Stimulated activated CD8-positive, alpha-beta memory T cell treated with anti-CD3 and anti-CD28 coated beads, Interleukin-15, amount 100 ng/mL, for 1 hour (primary cell): ENCODE measurements around the gene APPL2.
A peak's percentile ranks its signal among the peaks of the same experiment; 100 is the strongest.

Source experiments
- DNase-seq: peaks from one replicate; pipeline ENCODE4 v3.0.0-alpha.2; 2020; ENCODE audit warnings: low read depth

Gene APPL2, protein sequence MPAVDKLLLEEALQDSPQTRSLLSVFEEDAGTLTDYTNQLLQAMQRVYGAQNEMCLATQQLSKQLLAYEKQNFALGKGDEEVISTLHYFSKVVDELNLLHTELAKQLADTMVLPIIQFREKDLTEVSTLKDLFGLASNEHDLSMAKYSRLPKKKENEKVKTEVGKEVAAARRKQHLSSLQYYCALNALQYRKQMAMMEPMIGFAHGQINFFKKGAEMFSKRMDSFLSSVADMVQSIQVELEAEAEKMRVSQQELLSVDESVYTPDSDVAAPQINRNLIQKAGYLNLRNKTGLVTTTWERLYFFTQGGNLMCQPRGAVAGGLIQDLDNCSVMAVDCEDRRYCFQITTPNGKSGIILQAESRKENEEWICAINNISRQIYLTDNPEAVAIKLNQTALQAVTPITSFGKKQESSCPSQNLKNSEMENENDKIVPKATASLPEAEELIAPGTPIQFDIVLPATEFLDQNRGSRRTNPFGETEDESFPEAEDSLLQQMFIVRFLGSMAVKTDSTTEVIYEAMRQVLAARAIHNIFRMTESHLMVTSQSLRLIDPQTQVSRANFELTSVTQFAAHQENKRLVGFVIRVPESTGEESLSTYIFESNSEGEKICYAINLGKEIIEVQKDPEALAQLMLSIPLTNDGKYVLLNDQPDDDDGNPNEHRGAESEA

DNA sequence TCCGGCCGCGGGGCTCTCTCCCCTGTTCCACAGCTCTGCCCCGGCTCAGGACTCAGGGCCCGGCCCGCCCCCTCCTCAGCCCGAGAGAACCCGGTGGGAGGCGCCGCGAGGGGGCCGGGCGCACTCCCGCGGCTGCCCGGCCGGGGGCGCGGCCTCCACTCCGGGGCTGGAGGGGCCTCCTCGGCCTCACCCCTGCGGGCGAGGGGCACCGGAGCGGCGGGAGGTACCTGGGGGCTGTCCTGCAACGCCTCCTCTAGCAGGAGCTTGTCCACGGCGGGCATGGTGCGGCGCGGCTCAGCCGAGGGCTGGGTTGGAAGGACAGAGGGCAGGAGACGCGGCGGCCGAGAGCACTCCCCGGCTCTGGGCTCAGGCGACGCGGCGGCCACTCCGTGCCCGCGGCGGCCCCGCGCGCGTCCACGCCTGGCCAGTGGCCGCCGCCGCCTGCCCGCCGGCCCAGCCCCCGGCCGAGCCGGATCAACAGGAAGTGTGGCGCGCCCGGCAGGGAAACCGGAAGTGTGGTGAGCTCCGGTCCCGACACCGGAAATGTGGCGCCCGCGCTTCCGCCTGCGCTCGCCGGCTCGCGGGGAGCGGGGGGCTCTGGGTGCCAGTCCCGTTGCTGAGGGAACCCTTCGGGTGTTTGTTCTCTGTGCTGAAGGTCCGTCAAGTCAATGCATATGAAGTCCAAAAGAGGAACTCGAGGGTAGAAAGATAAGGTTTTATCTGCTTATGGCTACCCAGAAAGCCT, at the start of gene APPL2:
Gene APPL2, minus strand, starts transcription at position 443 of the 745 bp plus-strand sequence. Its CDS starts 162 bp downstream, at position 281.
- peak; percentile 64 for DNase-seq

DNA sequence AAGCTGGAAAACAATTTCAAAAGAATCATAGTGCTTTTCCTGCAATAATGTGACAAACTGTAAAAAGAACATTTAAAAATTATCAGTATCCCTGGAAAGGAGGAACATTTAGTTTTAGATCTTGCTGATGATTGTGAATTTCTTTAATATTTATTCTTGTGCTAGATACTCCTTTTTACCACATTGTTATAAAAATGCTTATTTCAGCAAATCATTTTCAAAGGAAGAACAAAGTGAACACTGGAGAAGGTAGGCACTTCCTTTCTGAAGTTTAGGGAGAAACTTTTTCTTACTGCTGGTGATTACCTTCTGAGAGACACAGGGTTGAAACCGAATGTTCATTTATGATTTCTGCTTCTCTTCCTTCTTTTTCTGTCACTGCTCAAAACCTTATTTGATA, 49.4 kb upstream of the APPL2 start:
- DNase-seq, result no peak

DNA sequence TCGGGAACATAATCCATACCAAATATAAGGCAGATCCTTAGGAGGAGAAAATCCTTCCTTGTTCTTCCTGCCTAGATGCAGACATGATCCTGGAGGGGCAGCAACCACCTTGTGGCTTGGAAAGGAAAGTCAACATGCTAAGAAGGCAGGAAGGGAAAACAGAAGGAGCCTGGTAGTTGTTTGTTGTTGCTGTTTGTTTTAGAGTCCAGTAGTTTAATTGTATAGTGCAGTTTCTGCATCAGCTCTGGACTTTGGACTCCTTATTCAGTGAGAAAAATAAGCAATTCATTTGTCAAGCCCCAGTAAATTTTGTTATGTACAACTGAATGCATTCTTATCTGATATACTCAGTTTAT, 45.7 kb upstream of the APPL2 start:
- DNase-seq, result no peak

DNA sequence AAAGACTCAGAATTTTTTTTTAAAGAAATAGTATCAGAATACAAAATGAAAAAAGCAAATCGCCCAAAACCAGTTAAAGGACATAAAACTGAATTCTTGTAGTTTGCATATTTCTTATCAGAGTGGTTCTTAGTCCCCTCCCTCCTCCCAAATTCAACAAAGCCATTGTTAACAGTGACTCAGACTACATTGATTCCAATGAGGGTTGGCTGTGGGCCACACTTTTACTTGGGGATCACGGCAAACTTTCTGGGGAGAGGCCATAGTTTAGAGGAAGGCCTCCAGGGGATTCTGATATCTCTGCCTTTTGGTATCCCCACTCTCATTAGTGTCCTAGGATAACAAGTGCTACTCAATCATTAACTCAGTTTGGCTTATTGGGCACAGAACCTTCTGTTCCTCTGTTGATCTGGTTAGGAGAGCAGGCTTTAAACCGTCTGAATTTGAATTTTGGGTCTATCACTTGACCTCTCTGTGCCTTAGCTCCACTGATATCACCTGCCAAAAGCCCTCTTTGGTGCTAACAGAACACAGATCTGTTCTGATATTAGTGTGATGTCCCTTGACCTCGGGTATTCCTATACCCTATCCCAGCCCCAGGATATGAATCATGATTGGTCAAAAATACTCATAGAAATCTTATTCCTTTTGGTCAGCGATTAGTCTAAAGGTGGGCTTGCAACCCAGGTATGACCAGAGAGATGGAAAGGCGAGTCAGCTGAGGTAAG, 45.2 kb upstream of the APPL2 start:
- no peak for DNase-seq

DNA sequence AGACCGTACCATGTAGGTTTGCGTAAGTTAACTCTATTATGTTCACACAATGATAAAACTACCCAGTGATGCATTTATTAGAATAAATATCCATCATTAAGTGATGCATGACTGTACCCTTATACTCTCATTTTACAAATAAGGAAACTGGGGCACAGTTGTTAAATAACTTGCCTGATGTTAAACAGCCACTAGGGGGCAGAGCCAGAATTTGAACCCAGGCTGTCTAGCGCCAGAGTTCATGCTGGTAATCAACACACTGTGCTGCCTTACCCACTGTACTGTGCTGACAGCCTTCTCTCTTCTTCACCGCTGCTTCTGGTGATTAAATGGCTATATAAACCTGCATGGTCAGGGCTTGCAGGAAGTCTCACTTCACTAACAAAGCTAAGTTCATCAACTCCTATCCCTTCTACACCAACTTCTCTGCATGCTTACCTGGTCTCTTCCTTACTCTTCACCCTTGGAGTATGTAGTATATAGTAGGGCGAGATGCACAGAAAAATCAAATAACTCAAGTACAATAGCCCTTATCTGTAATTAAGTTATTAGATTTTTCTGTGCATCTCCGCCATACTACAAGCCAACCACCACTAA, 43.6 kb upstream of the APPL2 start:
- DNase-seq, result peak; percentile 14

DNA sequence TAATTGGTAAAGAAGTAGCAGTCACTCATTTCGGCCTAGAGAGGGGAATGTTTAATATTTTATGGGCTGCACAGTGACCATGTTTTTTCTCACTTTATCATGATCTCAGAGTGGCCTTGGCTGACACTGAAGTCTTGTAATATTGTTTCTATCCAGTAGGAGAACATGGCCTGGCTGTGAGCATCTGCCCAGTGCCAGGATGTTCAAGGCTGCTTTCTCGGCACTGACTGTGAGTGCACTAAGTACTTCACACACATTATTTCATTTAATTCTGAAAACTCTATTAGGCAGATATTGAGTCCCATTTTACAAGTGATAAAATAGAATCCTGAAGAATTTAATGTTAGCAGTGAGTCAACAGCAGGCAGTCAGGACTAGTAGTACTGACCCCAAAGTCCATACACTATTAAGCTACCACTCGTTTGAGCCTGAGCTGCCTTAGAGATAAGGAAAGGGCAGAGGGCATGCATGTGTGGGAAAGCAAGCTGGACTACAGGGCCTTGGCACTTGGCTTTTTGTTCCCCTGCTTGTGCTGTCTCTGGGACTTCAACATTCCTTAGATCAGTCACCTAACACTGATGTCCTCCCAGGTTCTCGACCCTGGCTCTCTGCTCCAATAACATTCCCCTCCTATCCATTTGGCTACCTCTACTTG, 42.2 kb upstream of the APPL2 start:
- no peak for DNase-seq

DNA sequence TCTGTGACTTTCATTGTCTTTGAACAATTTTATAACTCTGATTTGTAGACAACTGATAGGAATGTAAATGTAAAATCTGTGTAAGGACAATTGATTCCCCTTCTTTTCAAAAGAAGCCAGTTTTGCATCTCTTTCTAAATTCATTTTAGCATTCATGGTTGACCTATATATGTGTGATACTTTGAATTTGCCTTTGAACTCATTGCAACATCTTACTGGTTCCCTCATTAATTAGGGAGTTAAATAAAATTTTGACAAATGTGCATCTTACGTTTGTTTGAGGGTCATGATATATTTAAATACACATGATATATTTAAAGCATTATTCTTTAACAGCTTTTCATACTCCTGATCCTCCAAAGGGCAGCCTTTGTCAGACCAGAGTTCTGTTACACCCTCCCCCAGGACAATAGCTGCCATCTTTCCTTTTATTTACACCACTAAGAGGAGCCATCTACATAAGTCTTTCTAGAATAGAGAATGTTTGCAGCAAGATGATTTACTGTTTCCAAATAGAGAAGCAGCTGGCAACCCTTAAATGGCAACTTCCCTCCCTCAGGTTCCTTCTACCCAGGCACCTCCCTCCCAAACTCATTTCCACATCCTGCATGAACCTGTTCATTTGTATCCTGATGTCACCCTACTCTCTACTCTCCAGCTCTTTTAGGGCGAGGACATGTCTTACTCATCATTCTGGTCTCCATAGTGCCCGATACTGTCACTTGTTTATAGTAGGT, 40.2 kb upstream of the APPL2 start:
- no peak for DNase-seq

DNA sequence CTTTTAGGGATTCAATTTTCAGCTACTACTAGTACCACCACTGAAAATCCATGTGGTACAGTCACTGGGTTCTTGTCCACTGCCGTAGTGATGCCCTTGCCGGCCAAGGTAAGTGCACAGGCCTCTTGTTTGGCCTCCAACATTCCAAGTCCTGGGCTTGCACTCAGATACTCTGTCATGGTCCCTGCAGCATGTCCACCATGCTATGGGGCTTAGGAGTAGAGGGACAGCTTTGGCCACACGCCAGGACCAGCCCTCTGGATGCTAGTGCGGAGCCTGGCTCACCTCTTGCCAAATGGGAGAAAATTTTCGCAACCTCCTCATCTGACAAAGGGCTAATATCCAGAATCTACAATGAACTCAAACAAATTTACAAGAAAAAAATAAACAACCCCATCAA, 38.6 kb upstream of the APPL2 start:
- no peak for DNase-seq

DNA sequence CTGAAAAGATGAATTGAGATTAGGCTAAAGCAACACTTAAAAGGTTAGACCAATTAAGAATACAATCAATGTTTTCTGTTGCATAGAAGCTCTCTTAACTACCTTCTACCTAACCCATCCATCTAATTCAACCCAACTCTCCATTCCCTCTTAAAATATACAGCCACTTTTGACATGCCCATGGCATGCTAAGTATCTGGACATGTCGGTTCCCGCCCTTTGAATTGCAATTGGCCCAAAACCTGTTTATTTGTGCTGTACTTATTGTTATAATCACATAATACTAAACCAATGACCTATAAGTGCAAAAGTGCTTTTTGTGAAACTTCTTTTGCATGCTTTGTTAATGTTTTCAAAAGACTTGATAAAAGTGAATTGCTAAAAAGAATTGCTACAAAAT, 37.6 kb upstream of the APPL2 start:
- no peak for DNase-seq

DNA sequence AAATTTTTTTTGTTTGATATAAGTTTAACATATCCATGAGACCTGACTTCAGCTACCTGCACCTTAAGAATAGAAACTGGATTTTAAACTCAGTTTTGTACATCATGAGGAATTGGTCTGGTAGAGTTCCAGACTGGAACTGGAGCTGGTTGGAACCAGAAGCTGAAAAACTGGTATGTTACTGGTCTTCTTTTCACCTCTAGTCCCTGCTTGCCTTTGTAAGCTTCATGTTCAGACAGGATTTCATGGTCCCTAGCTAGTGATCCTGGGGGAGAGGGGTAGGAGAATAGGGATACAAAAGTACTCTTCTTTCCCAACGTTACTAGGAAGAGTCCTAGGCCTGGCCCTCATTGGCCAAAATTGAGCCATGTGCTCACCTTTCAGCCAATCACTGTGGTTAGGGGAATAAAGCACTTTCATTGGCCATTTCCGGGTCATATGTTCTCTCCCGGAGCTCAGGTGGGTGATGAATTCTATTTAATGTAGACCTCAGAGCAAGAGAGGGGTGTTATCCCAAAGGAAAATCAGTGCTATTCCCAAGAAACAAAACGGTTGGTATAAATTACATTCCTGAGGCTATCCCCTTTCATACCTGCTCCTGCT, 36.9 kb upstream of the APPL2 start:
- no peak for DNase-seq

DNA sequence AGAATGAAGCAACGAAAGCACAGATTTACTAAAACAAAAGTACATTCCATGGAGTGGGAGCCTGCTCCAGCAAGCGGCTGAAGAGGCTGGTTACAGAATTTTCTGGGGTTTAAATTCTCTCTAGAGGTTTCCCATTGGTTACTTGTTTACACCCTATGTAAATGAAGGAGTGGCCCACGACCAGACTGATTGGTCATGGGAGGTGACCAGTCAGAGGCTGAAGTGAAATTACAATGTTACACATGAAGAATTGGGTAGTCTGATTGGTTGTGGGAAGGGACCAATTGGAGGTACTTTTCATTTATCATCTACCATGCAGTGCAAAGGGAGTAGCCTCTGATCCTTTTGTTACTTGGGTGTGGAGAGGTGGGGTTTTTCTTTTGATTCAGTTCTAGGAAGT, 36.2 kb upstream of the APPL2 start:
- DNase-seq, result no peak

DNA sequence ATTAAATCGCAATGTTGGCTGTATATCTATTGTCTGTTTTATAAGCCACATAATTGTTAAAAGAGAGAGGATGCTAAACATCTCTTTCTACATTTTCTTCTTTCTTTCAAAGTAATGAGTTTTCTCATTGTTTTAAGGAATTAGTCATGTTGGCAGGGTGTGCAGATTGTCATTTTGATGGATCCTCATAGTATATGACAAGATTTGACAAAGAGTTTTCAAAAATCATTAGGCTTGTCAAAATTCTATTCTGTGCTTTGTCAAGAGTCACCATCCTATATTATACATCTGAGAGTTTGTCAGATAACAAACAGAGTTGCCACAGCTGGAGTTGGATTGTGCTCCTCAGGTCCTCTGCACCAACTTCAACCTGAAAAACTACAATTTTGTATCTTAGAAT, 35.4 kb upstream of the APPL2 start:
- no peak for DNase-seq

DNA sequence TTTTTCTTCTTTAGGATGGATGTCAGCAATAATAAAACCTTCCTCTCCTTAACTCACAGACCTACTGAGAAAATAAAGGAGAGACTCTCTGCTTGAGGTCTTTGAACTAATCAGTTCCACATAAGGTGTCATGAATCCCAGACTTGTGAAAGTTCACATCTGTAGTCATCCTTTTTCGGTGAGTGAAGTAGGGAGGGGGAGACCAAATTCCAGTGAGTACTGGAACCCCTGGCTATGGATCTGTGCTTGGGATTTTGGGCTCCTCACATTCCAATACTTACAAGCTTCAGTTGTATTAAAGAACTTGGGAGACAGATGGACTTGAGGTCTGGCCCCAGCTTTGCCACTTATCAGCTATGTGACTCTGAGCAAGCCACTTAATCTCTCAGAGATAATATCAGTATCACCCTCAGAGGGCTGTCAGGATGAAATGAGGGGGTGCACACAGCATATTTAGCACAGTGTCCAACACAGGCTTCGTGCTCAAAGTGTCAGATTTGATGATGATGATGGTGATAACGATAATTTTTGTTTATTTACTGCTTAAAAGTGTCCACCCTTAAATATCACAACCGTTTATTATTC, 34.8 kb upstream of the APPL2 start:
- DNase-seq, result no peak

DNA sequence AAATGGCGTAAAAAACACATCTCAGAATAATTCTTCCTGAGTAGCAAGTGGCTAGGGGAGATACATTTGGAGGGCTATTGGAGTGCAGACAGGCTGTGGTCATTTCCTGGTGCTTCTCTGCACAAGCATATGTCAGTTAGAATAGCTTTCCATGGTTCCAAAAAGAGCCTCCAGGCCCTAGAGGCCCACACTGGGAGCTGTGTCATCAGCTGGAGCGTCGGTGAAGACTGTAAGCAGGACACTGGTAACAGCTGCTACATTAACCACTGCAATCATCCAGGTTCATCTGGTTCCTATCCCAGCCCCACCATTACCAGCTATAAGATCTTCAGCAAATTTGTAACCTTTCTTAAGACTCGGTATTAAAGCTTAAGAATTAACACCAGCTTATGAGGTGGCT, 31.7 kb upstream of the APPL2 start:
- no peak for DNase-seq

DNA sequence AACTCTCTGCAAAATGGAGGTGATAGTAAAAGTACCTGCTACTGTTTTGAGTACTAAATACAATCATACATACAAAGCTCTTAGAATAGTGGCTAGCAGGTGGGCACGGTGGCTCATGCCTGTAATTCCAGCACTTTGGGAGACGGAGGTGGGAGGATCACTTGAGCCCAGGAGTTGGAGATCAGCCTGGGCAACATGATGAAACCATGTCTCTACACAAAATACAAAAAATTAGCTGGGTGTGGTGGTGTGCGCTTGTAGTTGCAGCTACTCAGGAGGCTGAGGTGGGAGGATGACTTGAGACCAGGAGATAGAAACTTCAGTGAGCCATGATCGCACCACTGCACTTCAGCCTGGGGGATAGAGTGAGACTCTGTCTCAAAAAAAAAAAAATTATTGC, 28.8 kb upstream of the APPL2 start:
- no peak for DNase-seq

DNA sequence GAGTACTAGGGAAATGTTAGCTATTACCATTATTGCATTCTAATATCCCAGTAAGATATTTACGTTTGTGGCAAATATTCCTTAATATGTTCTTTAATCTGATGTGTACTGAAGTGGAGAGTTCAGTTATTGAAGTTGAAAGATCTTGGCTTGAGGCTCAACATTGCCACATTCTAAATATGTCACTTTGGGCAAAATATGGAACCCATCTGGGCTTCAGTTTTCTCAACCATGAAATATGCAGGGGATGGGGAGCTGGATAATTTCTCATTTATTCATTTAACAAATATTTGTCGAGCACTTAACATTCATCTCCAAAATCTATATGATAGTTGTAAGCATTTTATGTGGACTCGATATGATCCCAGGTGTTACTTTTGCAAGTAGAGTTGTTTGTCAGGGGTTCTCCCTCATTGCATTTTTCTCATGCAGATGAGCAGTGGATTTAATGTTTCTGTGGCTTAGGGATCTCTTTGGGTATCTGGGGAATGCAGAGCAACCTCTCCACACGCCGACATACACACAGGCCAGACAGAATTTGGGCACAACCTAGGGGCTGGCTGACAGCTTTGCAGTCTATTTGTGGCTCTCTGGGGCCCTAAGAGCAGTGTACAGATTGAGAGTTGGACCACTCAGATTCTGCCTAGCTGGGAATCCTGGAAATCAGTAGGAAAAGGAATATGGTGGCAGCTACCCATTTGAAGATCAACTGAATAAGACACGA, 26.6 kb upstream of the APPL2 start:
- no peak for DNase-seq

DNA sequence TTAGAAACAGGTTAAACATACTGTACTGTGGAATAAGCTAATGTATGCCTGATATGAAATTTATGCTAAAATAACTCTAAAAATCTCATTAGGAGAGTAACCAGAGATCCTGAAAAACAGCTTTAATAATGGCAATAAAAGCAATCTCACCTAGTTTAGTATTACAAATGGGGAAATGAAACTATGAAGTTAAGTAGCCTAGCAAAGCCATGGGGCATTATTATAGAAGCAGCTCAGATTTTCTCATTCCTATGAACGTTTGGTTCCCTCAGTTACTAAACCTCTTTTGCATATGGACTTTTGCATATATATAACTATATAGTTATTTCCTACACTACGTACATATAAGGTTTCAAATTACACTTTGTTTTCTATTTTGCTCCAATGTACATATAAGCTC, 25.0 kb upstream of the APPL2 start:
- no peak for DNase-seq

DNA sequence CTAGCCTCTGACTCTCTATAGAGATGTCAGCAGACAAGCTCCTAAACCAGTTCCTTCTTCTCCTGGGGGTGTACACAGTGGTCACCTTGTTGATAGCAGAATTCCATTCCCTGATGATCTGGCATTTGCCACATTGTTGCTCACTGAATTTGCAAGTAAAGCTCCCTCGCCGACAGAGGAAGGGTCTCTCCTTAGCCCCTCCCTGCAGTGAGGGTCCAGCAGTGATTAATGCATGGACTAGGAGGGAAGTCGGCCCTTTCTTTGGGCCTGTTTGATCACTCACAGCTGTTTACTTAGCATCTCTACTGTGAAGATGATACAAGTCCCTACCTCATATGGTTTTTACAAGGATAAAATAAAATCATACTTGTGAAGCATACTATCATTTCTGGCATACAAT, 23.3 kb upstream of the APPL2 start:
- no peak for DNase-seq

DNA sequence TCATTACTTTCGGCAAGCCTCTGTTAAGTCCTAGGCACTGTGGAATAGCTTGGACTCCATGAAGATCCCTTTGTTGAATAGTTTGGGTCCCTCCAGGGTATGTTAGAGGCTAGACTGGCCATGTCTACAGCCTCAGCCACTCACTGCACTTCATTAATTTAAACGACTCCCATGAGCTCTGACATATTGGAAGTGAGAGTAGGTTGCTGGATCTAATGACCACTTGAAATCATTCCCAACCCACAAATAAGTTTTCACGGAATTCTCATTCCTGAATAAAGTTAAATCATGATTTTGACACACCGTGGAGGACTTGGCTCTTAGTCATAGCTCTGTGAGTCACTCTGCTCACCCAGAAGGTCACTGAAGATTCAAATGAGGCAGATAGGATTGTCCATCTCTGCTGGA, 21.4 kb upstream of the APPL2 start:
- no peak for DNase-seq
